A673 (cell line): ENCODE data around the gene TBC1D16.

ENCODE experiments used
- CTCF ChIP-seq: fragments of 300-800, 200-600 bp; sonication (generic); conservative IDR thresholded peaks from 2 replicates; pipeline ENCODE4 v1.5.1; 2017; ENCODE audit warnings: low read depth, mild to moderate bottlenecking, antibody characterized with exemption, low read length, moderate library complexity, mixed read lengths
- EZH2 ChIP-seq: fragments of 200-600 bp; sonication (generic); IDR thresholded peaks from 2 replicates; pipeline ENCODE4 v1.6.1; 2017; ENCODE audit warnings: borderline replicate concordance, low read depth, mild to moderate bottlenecking, mixed read lengths, antibody characterized with exemption, low read length; ENCODE audit not compliant: poor library complexity, severe bottlenecking

GRCh38 chr17:79947351-79948031 is 88.2 kb downstream of the TBC1D16 start:
- TF ChIP-seq CTCF, result no peak
- no peak for TF ChIP-seq EZH2
